ENCODE data around the gene FAM124A. TPM values are rescaled to one million over a fixed set of nuclear protein-coding genes. Genes with fewer than 3 reads are reported as not detected.

FAM124A gene
- total and polyA plus RNA-seq, 10 donors: 2.6 to 39.9 (median 23.7) TPM

DNA sequence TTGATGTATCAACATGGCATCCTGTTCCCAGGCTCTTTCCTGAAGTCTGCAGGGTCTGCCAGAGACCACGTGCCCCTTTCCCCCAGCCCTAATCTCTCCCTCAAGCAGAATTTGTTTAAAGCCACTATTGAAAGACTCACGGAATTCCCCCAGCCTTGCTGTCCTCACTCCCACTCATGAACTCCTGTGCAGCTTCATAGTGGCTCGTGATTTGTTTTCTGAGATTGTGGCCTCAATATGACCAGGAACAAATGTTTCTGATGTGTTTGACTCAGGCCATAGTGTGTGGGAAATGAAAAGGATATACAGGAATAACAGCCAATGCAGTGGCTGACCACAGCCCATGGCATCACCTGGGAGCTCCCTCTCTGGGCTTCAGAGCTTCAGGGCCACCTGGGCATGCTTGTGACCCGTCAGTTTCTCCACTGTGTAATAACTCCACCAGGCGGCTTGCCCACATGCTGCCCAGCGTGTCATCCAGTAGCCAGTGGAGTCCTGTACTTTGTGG is 109.2 kb downstream of the FAM124A start:
- Histone ChIP-seq H3K4me1 (peaks cover 0 to 11% (median 1%) of the 10 kb centered on the region in 6 donors), H3K4me3 (no peak overlapping the region), H3K9me3 (no peaks in the 10 kb centered on the region), H3K27me3 (replicated peaks in 1 of 7) (no peaks in the 10 kb centered on the region), H3K27ac (no peak overlapping the region), H3K36me3 (no peaks in the 10 kb centered on the region)
- DNase-seq: no peak
- intact Hi-C loops (cut with DNase I; ENCODE audit: low total_unique reads): no loop called here
- 40 to 65% (median 54%) methylated on average over 3 to 6 of the region's 6 CpGs for WGBS, 5 donors
- TF ChIP-seq, protein P1, sequence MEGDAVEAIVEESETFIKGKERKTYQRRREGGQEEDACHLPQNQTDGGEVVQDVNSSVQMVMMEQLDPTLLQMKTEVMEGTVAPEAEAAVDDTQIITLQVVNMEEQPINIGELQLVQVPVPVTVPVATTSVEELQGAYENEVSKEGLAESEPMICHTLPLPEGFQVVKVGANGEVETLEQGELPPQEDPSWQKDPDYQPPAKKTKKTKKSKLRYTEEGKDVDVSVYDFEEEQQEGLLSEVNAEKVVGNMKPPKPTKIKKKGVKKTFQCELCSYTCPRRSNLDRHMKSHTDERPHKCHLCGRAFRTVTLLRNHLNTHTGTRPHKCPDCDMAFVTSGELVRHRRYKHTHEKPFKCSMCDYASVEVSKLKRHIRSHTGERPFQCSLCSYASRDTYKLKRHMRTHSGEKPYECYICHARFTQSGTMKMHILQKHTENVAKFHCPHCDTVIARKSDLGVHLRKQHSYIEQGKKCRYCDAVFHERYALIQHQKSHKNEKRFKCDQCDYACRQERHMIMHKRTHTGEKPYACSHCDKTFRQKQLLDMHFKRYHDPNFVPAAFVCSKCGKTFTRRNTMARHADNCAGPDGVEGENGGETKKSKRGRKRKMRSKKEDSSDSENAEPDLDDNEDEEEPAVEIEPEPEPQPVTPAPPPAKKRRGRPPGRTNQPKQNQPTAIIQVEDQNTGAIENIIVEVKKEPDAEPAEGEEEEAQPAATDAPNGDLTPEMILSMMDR (IDR thresholded peaks at IDR 0.05 in 8 of 11, conservative IDR thresholded peaks at IDR 0.05 in 3 of 11): no peak
- TF ChIP-seq POLR2A (IDR thresholded peaks at IDR 0.05) (no peak), POLR2AphosphoS5 (IDR thresholded peaks at IDR 0.05) (no peak)

DNA sequence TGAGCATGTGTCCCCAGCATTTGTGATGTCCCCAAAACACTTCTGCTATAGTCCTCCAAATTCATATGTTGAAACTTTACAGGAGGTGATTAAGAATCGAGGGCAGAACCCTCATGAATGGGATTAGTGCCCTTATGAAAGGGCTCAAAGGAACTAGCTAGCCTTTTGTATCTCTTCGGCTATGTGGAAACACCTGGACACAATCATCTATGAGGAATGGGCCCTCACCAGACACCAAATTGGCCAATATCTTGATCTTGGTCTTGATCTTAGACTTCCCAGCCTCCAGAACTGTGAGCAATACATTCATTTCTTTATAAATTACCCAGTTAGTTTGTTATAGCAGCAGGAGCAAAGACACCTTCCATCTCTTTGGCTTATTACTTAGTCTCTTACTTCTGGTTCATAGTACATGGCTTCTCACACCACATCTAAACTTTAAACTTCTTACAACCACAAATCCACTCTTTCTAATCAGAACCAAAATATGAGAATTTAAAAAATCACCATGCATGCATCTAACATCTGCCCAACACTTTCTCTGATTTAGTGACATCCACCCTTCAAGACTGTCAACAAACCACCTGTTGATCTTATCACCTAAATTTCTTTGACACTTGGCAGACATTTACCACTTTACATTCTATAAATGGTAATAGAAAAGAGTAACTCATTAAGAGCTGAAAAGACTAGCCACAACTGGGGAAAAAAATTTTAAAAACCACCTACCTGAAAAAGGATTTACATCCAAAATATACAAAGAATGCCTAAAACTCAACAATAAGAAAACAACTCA is 110.6 kb downstream of the FAM124A start:
- Histone ChIP-seq H3K27ac (no peak overlapping the region), H3K4me3 (no peak overlapping the region), H3K27me3 (replicated peaks in 1 of 7) (no peaks in the 10 kb centered on the region), H3K36me3 (no peaks in the 10 kb centered on the region), H3K4me1 (peaks cover 0 to 11% (median 1%) of the 10 kb centered on the region in 6 donors), H3K9me3 (no peaks in the 10 kb centered on the region)
- TF ChIP-seq, protein P1 (IDR thresholded peaks at IDR 0.05 in 8 of 11, conservative IDR thresholded peaks at IDR 0.05 in 3 of 11): no peak
- TF ChIP-seq POLR2A (IDR thresholded peaks at IDR 0.05) (no peak), POLR2AphosphoS5 (IDR thresholded peaks at IDR 0.05) (no peak)
- intact Hi-C loops (cut with DNase I; ENCODE audit: low total_unique reads): no loop called here
- WGBS, 5 donors: 82 to 91% (median 85%) methylated on average over 2 of the region's 2 CpGs
- no peak for DNase-seq

DNA sequence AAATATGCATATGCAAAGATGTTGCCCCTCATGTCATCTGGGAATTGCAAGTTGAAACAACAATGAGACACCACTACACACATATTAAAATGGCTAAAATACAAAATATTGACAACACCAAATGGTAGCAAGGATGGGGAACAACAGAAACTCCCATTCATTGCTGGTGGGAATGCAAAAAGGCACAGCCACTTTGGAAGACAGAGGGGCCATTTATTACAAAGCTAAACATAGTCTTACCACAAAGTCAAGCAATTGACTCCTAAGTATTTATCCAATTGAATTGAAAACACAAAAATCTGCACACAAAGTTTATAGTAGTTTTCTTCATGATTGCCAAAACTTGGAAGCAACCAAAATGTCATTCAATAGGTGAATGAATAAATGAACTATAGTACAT is 111.2 kb downstream of the FAM124A start:
- peaks cover 0 to 11% (median 1%) of the 10 kb centered on the region in 6 donors for H3K4me1 ChIP-seq
- intact Hi-C loops (cut with DNase I; ENCODE audit: low total_unique reads): no loop called here
- no peak for TF ChIP-seq POLR2AphosphoS5 (IDR thresholded peaks at IDR 0.05)
- TF ChIP-seq, protein P1 (IDR thresholded peaks at IDR 0.05 in 8 of 11, conservative IDR thresholded peaks at IDR 0.05 in 3 of 11): no peak
- TF ChIP-seq POLR2A (IDR thresholded peaks at IDR 0.05): no peak
- no peaks in the 10 kb centered on the region for H3K36me3 ChIP-seq
- H3K4me3 ChIP-seq: no peak overlapping the region
- no peak for DNase-seq
- no peaks in the 10 kb centered on the region for H3K9me3 ChIP-seq
- no peaks in the 10 kb centered on the region for H3K27me3 ChIP-seq (replicated peaks in 1 of 7)
- no peak overlapping the region for H3K27ac ChIP-seq

DNA sequence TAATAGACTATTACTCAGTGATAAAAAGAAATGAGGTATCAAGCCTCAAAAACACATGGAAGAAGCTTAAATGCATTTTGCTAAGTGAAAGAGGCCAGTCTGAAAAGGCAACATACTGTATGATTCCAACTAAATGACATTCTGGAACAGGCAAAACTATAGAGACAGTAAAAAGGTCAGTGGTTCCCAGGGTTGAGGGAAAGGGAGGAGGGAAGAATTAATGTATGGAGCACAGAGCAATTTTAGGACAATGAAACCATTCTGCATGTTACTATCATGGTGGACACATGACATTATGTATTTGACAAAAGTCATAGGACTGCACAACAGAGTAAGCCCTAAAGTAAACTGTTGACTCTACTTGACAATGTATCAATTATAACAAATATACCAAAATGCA is 111.6 kb downstream of the FAM124A start:
- H3K27me3 ChIP-seq (replicated peaks in 1 of 7): no peaks in the 10 kb centered on the region
- no peaks in the 10 kb centered on the region for H3K9me3 ChIP-seq
- no peak overlapping the region for H3K27ac ChIP-seq
- TF ChIP-seq, protein P1 (IDR thresholded peaks at IDR 0.05 in 8 of 11, conservative IDR thresholded peaks at IDR 0.05 in 3 of 11): no peak
- TF ChIP-seq POLR2A (IDR thresholded peaks at IDR 0.05) (no peak), POLR2AphosphoS5 (IDR thresholded peaks at IDR 0.05) (no peak)
- no peak overlapping the region for H3K4me3 ChIP-seq
- intact Hi-C loops (cut with DNase I; ENCODE audit: low total_unique reads): no loop called here
- H3K36me3 ChIP-seq: no peaks in the 10 kb centered on the region
- H3K4me1 ChIP-seq: peaks cover 0 to 11% (median 1%) of the 10 kb centered on the region in 6 donors
- no peak for DNase-seq
